Measurements from ENCODE around the gene DLG2. TPM values are rescaled to one million over a fixed set of nuclear protein-coding genes. Genes with fewer than 3 reads are reported as not detected.

The DLG2 gene
- total RNA-seq, 2 experiments from 2014 or later = 2.0 to 2.1 TPM

GRCh38 chr11:85540181-85540580 lies 87.0 kb downstream of the DLG2 start:
- H3K27ac ChIP-seq (ENCODE audit: low read depth in 1 of 2, low read length in 2 of 2) = no peak overlapping the region
- H3K36me3 ChIP-seq (ENCODE audit: insufficient read depth, low read length) = no peaks in the 10 kb centered on the region
- Mint-ChIP-seq H3K4me3 (no peak overlapping the region), H3K27ac (no peak overlapping the region), H3K27me3 (no peaks in the 10 kb centered on the region), H3K36me3 (ENCODE audit: low read depth) (peaks cover 3% of the 10 kb centered on the region), H3K4me1 (ENCODE audit: low read depth) (no peaks in the 10 kb centered on the region), H3K9me3 (no peaks in the 10 kb centered on the region)
- H3K4me1 ChIP-seq (ENCODE audit: insufficient read depth, low read length) = no peaks in the 10 kb centered on the region
- intact Hi-C loops (cut with DNase I, micrococcal nuclease) = no loop called here
- H3K4me3 ChIP-seq (ENCODE audit: low read length) = no peak overlapping the region
- DNase-seq (no peak), ATAC-seq (ENCODE audit: poor library complexity) (no peak)
- H3K9me3 ChIP-seq (ENCODE audit: control insufficient read depth in 1 of 2, insufficient read depth in 1 of 2, low read length in 2 of 2) = peaks cover 0 to 14% of the 10 kb centered on the region in 2 experiments
- no peaks in the 10 kb centered on the region for H3K27me3 ChIP-seq (ENCODE audit: control insufficient read depth in 1 of 2, insufficient read depth in 2 of 2, low read length in 2 of 2)
- ChIA-PET POLR2A (no interaction called here), CTCF (no interaction called here)
- no peak for TF ChIP-seq CTCF (IDR thresholded peaks at IDR 0.05)

- Histone ChIP-seq H3K27ac (ENCODE audit: low read depth in 1 of 2, low read length in 2 of 2) (no peak overlapping the region), H3K9me3 (ENCODE audit: control insufficient read depth in 1 of 2, insufficient read depth in 1 of 2, low read length in 2 of 2) (peaks cover 0 to 14% of the 10 kb centered on the region in 2 experiments), H3K4me1 (ENCODE audit: insufficient read depth, low read length) (no peaks in the 10 kb centered on the region), H3K27me3 (ENCODE audit: control insufficient read depth in 1 of 2, insufficient read depth in 2 of 2, low read length in 2 of 2) (no peaks in the 10 kb centered on the region), H3K36me3 (ENCODE audit: insufficient read depth, low read length) (no peaks in the 10 kb centered on the region), H3K4me3 (ENCODE audit: low read length) (no peak overlapping the region)
- ChIA-PET CTCF (no interaction called here), POLR2A (no interaction called here)
- no peak for TF ChIP-seq CTCF (IDR thresholded peaks at IDR 0.05)
- ATAC-seq (ENCODE audit: poor library complexity) = no peak
- no peaks in the 10 kb centered on the region for H3K27me3 Mint-ChIP-seq
- peaks cover 8% of the 10 kb centered on the region for H3K36me3 Mint-ChIP-seq (ENCODE audit: low read depth)
- H3K4me1 Mint-ChIP-seq (ENCODE audit: low read depth) = no peaks in the 10 kb centered on the region
- no peak for DNase-seq
- H3K4me3 Mint-ChIP-seq = no peak overlapping the region
- intact Hi-C loops (cut with DNase I, micrococcal nuclease) = no loop called here
- H3K9me3 Mint-ChIP-seq = peaks cover 3% of the 10 kb centered on the region
- no peak overlapping the region for H3K27ac Mint-ChIP-seq
These were observed 87.4 kb downstream of the DLG2 start for GRCh38 chr11:85539740-85540139.

- Mint-ChIP-seq H3K27me3 (no peaks in the 10 kb centered on the region), H3K9me3 (peaks cover 4% of the 10 kb centered on the region), H3K4me3 (no peak overlapping the region), H3K27ac (no peak overlapping the region), H3K36me3 (ENCODE audit: low read depth) (peaks cover 9% of the 10 kb centered on the region), H3K4me1 (ENCODE audit: low read depth) (no peaks in the 10 kb centered on the region)
- POLR2A ChIA-PET = no interaction called here
- Histone ChIP-seq H3K4me3 (ENCODE audit: low read length) (no peak overlapping the region), H3K4me1 (ENCODE audit: insufficient read depth, low read length) (no peaks in the 10 kb centered on the region), H3K27me3 (ENCODE audit: control insufficient read depth in 1 of 2, insufficient read depth in 2 of 2, low read length in 2 of 2) (no peaks in the 10 kb centered on the region), H3K27ac (ENCODE audit: low read depth in 1 of 2, low read length in 2 of 2) (no peak overlapping the region), H3K9me3 (ENCODE audit: control insufficient read depth in 1 of 2, insufficient read depth in 1 of 2, low read length in 2 of 2) (peaks cover 0 to 14% of the 10 kb centered on the region in 2 experiments), H3K36me3 (ENCODE audit: insufficient read depth, low read length) (no peaks in the 10 kb centered on the region)
- no peak for ATAC-seq (ENCODE audit: poor library complexity)
- CTCF ChIA-PET = no interaction called here
- no peak for DNase-seq
- intact Hi-C loops (cut with DNase I, micrococcal nuclease) = no loop called here
- TF ChIP-seq CTCF (IDR thresholded peaks at IDR 0.05) = no peak
These were observed 88.0 kb downstream of the DLG2 start for GRCh38 chr11:85539029-85539689.
